H1 (cell line): ENCODE data around the gene ST6GALNAC2. TPM values are rescaled to one million over a fixed set of nuclear protein-coding genes. Genes with fewer than 3 reads are reported as not detected.
"Not testable (repeated sequence)": the region's sequence is repeated elsewhere in the genome, so short reads cannot be mapped to it uniquely, and the experiment has no call there.

Experiments
- CTCF ChIA-PET: fragments of 300-600 bp; sonication (Branson Sonifier 250); formaldehyde crosslinking; loops from one replicate; lab custom pipeline; 2021; ENCODE audit not compliant: partially characterized antibody; lab: Charles Lee
- POLR2A ChIA-PET: fragments of 300-600 bp; sonication (Branson Sonifier 250); formaldehyde crosslinking; loops from one replicate; lab custom pipeline; 2021; ENCODE audit warnings: inconsistent platforms; ENCODE audit not compliant: partially characterized antibody; lab: Charles Lee
- DNase-seq, 2 experiments: peaks; one replicate each; pipeline versions ENCODE4 v3.0.0 to v3.0.0-alpha.2; 2010 to 2022; ENCODE audit warnings: low spot score in 2 of 2, low read depth in 1 of 2, mixed read lengths in 1 of 2
- FAIRE-seq: peaks from 2 replicates; lab custom pipeline; 2011; peaks lifted over from hg19 to GRCh38; lab: Jason Lieb, UNC
- H2AFZ ChIP-seq: 2 replicates; pipeline ENCODE4 v1.8.1; 2012; ENCODE audit warnings: low read length, inconsistent platforms
- H2AK5ac ChIP-seq: 2 replicates; pipeline ENCODE4 v1.6.1; 2013; ENCODE audit warnings: low read depth, low read length
- H2BK120ac ChIP-seq: replicated peaks from 2 replicates; pipeline ENCODE3; 2013; ENCODE audit warnings: low read depth, low read length, inconsistent platforms
- H2BK12ac ChIP-seq: 2 replicates; pipeline ENCODE4 v1.6.1; 2013; ENCODE audit warnings: low read depth, low read length
- H2BK15ac ChIP-seq: 2 replicates; pipeline ENCODE4 v1.6.1; 2013; ENCODE audit warnings: low read length
- H2BK20ac ChIP-seq: 2 replicates; pipeline ENCODE4 v1.6.1; 2013; ENCODE audit warnings: low read length
- H2BK5ac ChIP-seq: 2 replicates; pipeline ENCODE4 v1.6.1; 2013; ENCODE audit warnings: low read depth, low read length
- H3K14ac ChIP-seq: 2 replicates; pipeline ENCODE4 v1.6.1; 2013; ENCODE audit warnings: inconsistent platforms; ENCODE audit not compliant: insufficient read length
- H3K18ac ChIP-seq: 2 replicates; pipeline ENCODE4 v1.6.1; 2013; ENCODE audit warnings: low read length; ENCODE audit errors: extremely low read depth
- H3K23ac ChIP-seq: 2 replicates; pipeline ENCODE4 v1.6.1; 2013; ENCODE audit warnings: inconsistent platforms; ENCODE audit not compliant: insufficient read length
- H3K23me2 ChIP-seq: 2 replicates; pipeline ENCODE4 v1.6.1; 2013; ENCODE audit warnings: low read depth, low read length
- H3K27ac ChIP-seq: 2 replicates; pipeline ENCODE4 v1.6.1; 2011; ENCODE audit warnings: low read depth, low read length, inconsistent platforms
- H3K27me3 ChIP-seq, 4 experiments: replicated peaks in 1 of 4; 1 replicate in 1 of 4; 2 replicates in 3 of 4; pipeline versions ENCODE4 v1.6.1 to v1.8.1; 2011 to 2013; ENCODE audit warnings: low read length in 3 of 4, mild to moderate bottlenecking in 3 of 4, inconsistent platforms in 2 of 4, mixed read lengths in 2 of 4, moderate library complexity in 1 of 4; ENCODE audit not compliant: control insufficient read depth in 3 of 4, insufficient read depth in 3 of 4; ENCODE audit errors: extremely low read depth in 1 of 4
- H3K36me3 ChIP-seq, 4 experiments: 2 replicates each; pipeline versions ENCODE4 v1.6.1 to v1.8.1; 2011 to 2013; ENCODE audit warnings: mild to moderate bottlenecking in 4 of 4, low read length in 3 of 4, moderate library complexity in 2 of 4, control low read depth in 1 of 4, inconsistent platforms in 1 of 4; ENCODE audit not compliant: insufficient read depth in 4 of 4, control insufficient read depth in 2 of 4
- H3K4ac ChIP-seq: replicated peaks from 2 replicates; pipeline ENCODE3; 2013; ENCODE audit warnings: low read length, low read depth, mixed read lengths, inconsistent platforms; ENCODE audit not compliant: insufficient read length
- H3K4me1 ChIP-seq, 4 experiments: replicated peaks in 1 of 4; 1 replicate in 1 of 4; 2 replicates in 3 of 4; pipeline versions ENCODE4 v1.6.1 to v1.8.1; 2011 to 2013; ENCODE audit warnings: low read length in 3 of 4, inconsistent platforms in 2 of 4, mixed read lengths in 1 of 4; ENCODE audit not compliant: insufficient read depth in 4 of 4, control insufficient read depth in 3 of 4
- H3K4me2 ChIP-seq, 2 experiments: 2 replicates each; pipeline versions ENCODE4 v1.6.1 to v1.8.1; 2011 to 2013; ENCODE audit warnings: low read depth in 2 of 2, low read length in 2 of 2, control low read depth in 1 of 2, inconsistent platforms in 1 of 2, mild to moderate bottlenecking in 1 of 2; ENCODE audit not compliant: insufficient read depth in 1 of 2
- H3K4me3 ChIP-seq, 4 experiments: fragments of 200-600, 300-600 bp in 1 of 4; sonication (generic), shearing (Covaris generic), sonication (Bioruptor Twin) in 1 of 4; 2 replicates each; pipeline versions ENCODE4 v1.5.1 to v1.8.1; 2011 to 2016; ENCODE audit warnings: low read length in 4 of 4, low read depth in 3 of 4, control low read depth in 2 of 4, inconsistent platforms in 2 of 4, mild to moderate bottlenecking in 2 of 4, mixed read lengths in 1 of 4, moderate library complexity in 1 of 4; ENCODE audit not compliant: insufficient read depth in 2 of 4; ENCODE audit errors: extremely low read depth in 1 of 4
- H3K56ac ChIP-seq: replicated peaks from 2 replicates; pipeline ENCODE3; 2013; ENCODE audit warnings: low read depth, mild to moderate bottlenecking, mixed read lengths, low read length, inconsistent platforms; ENCODE audit not compliant: insufficient read length
- H3K79me1 ChIP-seq: 2 replicates; pipeline ENCODE4 v1.6.1; 2013; ENCODE audit warnings: low read depth, low read length, control low read depth
- H3K79me2 ChIP-seq, 2 experiments: 2 replicates each; pipeline versions ENCODE4 v1.6.1 to v1.8.1; 2012 to 2013; ENCODE audit warnings: low read length in 2 of 2, mild to moderate bottlenecking in 2 of 2, inconsistent platforms in 1 of 2; ENCODE audit not compliant: insufficient read depth in 2 of 2, control insufficient read depth in 1 of 2
- H3K9ac ChIP-seq, 4 experiments: replicated peaks in 1 of 4; 1 replicate in 1 of 4; 2 replicates in 3 of 4; pipeline versions ENCODE4 v1.6.1 to v1.8.1; 2011 to 2013; ENCODE audit warnings: low read depth in 3 of 4, low read length in 3 of 4, control low read depth in 2 of 4, mild to moderate bottlenecking in 2 of 4, moderate library complexity in 2 of 4, inconsistent platforms in 1 of 4; ENCODE audit errors: extremely low read depth in 1 of 4
- H3K9me3 ChIP-seq, 2 experiments: 2 replicates each; pipeline versions ENCODE4 v1.6.1 to v1.8.1; 2012 to 2013; ENCODE audit warnings: mild to moderate bottlenecking in 2 of 2, moderate library complexity in 2 of 2, control low read depth in 1 of 2, inconsistent platforms in 1 of 2, low read depth in 1 of 2, low read length in 1 of 2, mixed read lengths in 1 of 2; ENCODE audit not compliant: insufficient read depth in 2 of 2
- H4K20me1 ChIP-seq, 2 experiments: replicated peaks in 1 of 2; 2 replicates each; pipeline versions ENCODE3 to v1.8.1; 2011 to 2013; ENCODE audit warnings: inconsistent platforms in 2 of 2, low read length in 2 of 2, mild to moderate bottlenecking in 1 of 2; ENCODE audit not compliant: insufficient read depth in 2 of 2, control insufficient read depth in 1 of 2
- H4K5ac ChIP-seq: 2 replicates; pipeline ENCODE4 v1.6.1; 2013; ENCODE audit warnings: low read length, low read depth, mixed read lengths, inconsistent platforms; ENCODE audit not compliant: insufficient read length
- H4K8ac ChIP-seq: 2 replicates; pipeline ENCODE4 v1.8.0; 2013; ENCODE audit warnings: mild to moderate bottlenecking, moderate library complexity, low read length, inconsistent platforms; ENCODE audit not compliant: insufficient read depth; ENCODE audit errors: extremely low read depth
- H4K91ac ChIP-seq: replicated peaks from 2 replicates; pipeline ENCODE3; 2013; ENCODE audit warnings: low read length, mixed read lengths, inconsistent platforms; ENCODE audit not compliant: insufficient read length
- SIN3A ChIP-seq, 2 experiments: IDR thresholded peaks in 1 of 2; conservative IDR thresholded peaks in 1 of 2; 2 replicates each; pipeline ENCODE4 v1.6.1; 2011 to 2012; ENCODE audit warnings: low read length in 2 of 2, improper control_type of control experiment in 1 of 2, low read depth in 1 of 2, mild to moderate bottlenecking in 1 of 2
- WGBS, 2 experiments: shearing (Covaris generic) in 1 of 2; methylation state at CpG; one replicate each; pipeline versions ENCODE4 v1.1.6 to v1.1.7; 2013 to 2015; ENCODE audit warnings: low lambda C conversion rate in 2 of 2, mixed read lengths in 2 of 2, inconsistent platforms in 1 of 2, low coverage in 1 of 2, missing lambda C conversion rate in 1 of 2; ENCODE audit not compliant: insufficient replicate concordance in 2 of 2, insufficient coverage in 1 of 2, insufficient read length in 1 of 2; ENCODE audit errors: extremely low coverage in 1 of 2, missing lambda C conversion rate in 1 of 2; 5-methylcytosine and 5-hydroxymethylcytosine counted together
- polyA plus RNA-seq, 7 experiments: library from polyadenylated mRNA; depleted of rRNA in 3 of 7; stranded (reverse) in 5 of 7; unstranded in 2 of 7; fragments of >200 nt in 5 of 7; fragments of 200-250 nt in 2 of 7; gene quantifications; 1 replicate in 5 of 7; 2 replicates in 1 of 7; 4 replicates in 1 of 7; pipeline versions ENCODE4 v1.2.1 to v1.2.3, GENCODE V29; 2011 to 2013; ENCODE audit warnings: missing spikeins in 2 of 7, mixed read lengths in 2 of 7
- total RNA-seq: library from RNA; stranded (reverse); fragmentation: NEBNext Ultra II Directional; extraction: Animal tissue kit (Norgen Biotek cat#: 25700); gene quantifications from 2 replicates; pipeline ENCODE4 v1.2.1, GENCODE V29; 2021

Gene ST6GALNAC2
- total and polyA plus RNA-seq, 2 of the 8 experiments (the other 6 are each of a cell fraction or from before 2014, with no cell fraction given), result 0.09 TPM; not detected in 1

- TF ChIP-seq SIN3A (conservative IDR thresholded peaks at IDR 0.05 in 1 of 2, IDR thresholded peaks at IDR 0.05 in 1 of 2; ENCODE audit: low read depth in 1 of 2, low read length in 2 of 2), result no peak
Measured at GRCh38 chr17:76614912-76615617, 29.4 kb upstream of the ST6GALNAC2 start (continued).

GRCh38 chr17:76614064-76614759 is 28.6 kb upstream of the ST6GALNAC2 start:
- H3K56ac ChIP-seq, H2BK20ac ChIP-seq, H2BK12ac ChIP-seq, H2AFZ ChIP-seq, H2AK5ac ChIP-seq, H4K91ac ChIP-seq, H2BK5ac ChIP-seq, H3K36me3 ChIP-seq, H2BK15ac ChIP-seq, H3K23me2 ChIP-seq, H3K18ac ChIP-seq, H3K9ac ChIP-seq, H3K23ac ChIP-seq, H3K79me1 ChIP-seq, H3K79me2 ChIP-seq, H3K14ac ChIP-seq, H4K20me1 ChIP-seq, H3K4me2 ChIP-seq, H3K4me3 ChIP-seq, H3K4ac ChIP-seq, DNase-seq, H3K4me1 ChIP-seq, FAIRE-seq, H3K27me3 ChIP-seq, H4K8ac ChIP-seq, H4K5ac ChIP-seq, H3K27ac ChIP-seq, H2BK120ac ChIP-seq: not testable (repeated sequence)
- ChIA-PET CTCF (interaction anchor here (0.6 to 5.1 kb wide), 23 partner anchors 10 to 160 kb away, joined by 3 to 35 read pairs (median 3); partner anchors contain the start of genes PRCD and RHBDF2), POLR2A (interaction anchor here (1.6 kb wide), 1 partner anchor 47 kb away, joined by 4 read pairs; no protein-coding TSS in a partner anchor)
- H3K9me3 ChIP-seq, result peaks cover 11 to 17% of the 10 kb centered on the region in 2 experiments
- 86% methylated on average over 13 of the region's 13 CpGs; no CpG with 5 or more reads in 1 of the 2 experiments for WGBS, 2 experiments
